ENCODE data around the gene DEDD2.
"Not testable (repeated sequence)": the region's sequence is repeated elsewhere in the genome, so short reads cannot be mapped to it uniquely, and the experiment has no call there.

Gene DEDD2

DNA sequence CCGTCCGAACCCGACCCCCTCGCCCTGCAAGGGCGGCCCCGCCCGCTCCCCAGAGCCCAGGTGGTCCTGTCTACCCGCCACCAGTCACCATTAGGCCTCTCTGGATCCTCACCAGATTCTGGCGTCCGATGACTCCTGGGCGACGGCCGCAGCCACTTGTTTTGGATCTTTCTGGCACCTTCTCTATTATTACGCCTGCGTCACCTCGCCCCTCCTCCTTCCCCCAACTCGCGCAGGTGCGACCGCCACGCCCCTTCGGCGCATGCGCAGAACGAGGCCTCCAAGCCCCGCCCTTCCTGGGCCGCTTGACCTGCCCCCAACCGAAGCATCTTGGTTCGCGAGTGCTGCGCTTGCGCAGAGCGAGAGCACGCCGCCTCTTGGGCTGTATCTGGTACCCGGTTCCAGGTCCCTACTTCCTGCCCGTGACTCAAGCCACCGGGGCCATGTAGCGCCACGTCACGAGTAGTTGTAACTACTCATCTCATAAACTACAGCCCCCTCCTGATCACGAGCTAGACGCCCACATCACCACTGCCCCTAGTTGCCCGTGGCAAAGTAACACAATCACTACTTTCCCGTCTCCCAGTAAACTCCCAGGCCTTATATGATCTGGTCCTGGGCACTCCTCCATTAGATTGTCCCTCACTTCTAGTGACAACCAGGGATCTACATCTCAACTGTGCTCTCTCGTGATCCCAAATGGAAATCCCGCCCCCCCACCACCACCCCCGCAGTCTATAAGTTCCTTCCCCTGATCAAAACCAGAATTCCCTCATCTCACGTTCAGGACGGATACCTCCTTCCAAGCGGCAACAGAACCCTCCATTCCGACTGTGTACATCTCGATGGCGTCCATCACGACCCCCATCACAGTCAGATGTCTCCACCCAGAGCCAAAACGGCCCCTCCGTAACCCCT lies at the start of gene DEDD2:
Gene DEDD2, minus strand, starts transcription at position 158 of the 918 bp plus-strand sequence. CDS start 670 bp downstream, outside the sequence.
- peak; percentile 98 for DNase-seq

- not testable (repeated sequence) for DNase-seq
Measured at GRCh38 chr19:42266928-42267603, 49.6 kb upstream of the DEDD2 start.

GRCh38 chr19:42266105-42266504 lies 48.6 kb upstream of the DEDD2 start:
- DNase-seq, result not testable (repeated sequence)

DNA sequence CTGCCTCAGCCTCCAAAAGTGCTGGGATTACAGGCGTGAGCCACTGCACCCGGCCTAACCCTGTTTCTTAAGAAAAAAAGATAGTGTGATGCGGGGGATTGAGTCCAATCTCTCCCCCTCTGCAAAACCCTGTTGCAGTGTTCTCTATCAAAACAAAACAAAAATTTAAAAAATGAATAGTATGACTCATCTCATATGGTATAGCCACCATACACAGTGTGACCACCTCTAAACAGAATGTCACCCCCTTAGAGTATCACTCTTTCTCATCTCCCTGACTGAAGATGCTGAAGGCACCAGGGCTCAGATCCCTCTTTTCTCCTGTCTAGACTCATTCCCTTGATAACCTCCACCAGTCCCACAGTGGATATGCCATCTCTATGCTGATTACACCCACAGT lies 44.3 kb upstream of the DEDD2 start:
- DNase-seq, result no peak

DNA sequence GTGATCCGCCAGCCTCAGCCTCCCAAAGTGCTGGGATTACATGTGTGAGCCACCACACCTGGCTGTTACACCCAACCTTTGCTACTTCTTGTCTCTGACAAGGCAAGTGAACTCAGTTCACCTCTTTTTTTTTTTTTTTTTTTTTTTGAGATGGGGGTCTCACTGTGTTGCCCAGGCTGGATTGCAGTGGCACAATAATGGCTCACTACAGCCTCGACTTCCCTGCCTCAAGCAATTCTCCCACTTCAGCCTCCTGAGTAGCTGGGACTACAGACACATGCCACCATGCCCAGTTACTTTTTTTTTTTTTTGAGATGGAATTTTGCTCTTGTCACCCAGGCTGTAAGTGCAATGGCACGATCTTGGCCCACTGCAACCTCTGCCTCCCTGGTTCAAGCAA lies 40.4 kb upstream of the DEDD2 start:
- DNase-seq, result not testable (repeated sequence)

- no peak for DNase-seq
Measured at GRCh38 chr19:42255766-42256745, 38.6 kb upstream of the DEDD2 start.

GRCh38 chr19:42254850-42255765 lies 37.6 kb upstream of the DEDD2 start, which contains the start of gene ERF:
TSS of gene ERF (minus strand) at chr19:42255128. CDS start at chr19:42254999, 129 bp downstream.
- peak; percentile 90 for DNase-seq

- peak; percentile 78 for DNase-seq
Measured at GRCh38 chr19:42254089-42254849, 36.8 kb upstream of the DEDD2 start.

- DNase-seq, result peak; percentile 62
Measured at GRCh38 chr19:42253245-42254088, 36.0 kb upstream of the DEDD2 start.

DNA sequence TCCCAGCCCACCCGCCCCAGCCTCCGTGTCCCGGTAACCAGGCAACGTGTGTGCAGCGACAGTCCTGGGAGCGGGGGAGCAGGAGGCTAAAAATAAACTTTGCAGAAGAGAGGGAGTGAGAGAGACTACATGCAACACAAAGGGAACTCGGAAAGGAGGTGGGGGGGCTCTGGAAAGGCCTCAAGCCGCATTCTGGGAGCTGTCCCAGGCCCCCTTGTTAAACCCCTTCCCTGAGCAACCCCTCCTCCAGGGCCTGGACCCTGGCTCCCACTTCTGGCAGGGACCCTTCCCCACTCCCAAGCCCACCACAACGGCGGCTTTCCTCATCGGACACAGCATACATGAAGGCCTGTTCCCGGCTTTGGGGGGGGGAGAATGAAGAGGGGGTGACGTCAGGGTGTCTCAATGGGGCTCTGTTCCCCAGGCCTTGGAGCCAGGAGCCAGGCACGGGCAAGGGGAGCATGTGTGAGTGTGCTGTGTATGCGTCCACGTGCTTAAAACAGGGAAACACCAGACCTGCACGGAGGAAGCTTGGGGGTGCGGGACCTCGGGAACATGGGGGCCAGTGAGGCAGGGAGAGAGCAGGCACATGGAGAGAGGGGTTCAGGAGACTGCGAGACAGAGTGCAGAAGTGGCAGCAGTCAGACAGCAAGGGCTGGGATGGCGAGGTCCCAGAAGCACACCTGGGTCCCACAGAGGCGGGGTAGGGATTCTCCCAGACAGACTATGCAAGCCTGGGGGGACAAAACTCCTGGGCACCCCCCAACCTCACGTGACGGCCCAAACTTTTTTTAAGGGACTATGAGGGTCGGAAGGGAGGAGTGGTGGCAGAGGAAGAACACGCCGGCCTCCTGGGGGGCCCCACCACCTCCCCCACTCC lies 35.1 kb upstream of the DEDD2 start:
- no peak for DNase-seq

GRCh38 chr19:42251572-42252358 lies 34.3 kb upstream of the DEDD2 start:
- no peak for DNase-seq

- DNase-seq, result no peak
Measured at GRCh38 chr19:42250666-42251531, 33.4 kb upstream of the DEDD2 start.

DNA sequence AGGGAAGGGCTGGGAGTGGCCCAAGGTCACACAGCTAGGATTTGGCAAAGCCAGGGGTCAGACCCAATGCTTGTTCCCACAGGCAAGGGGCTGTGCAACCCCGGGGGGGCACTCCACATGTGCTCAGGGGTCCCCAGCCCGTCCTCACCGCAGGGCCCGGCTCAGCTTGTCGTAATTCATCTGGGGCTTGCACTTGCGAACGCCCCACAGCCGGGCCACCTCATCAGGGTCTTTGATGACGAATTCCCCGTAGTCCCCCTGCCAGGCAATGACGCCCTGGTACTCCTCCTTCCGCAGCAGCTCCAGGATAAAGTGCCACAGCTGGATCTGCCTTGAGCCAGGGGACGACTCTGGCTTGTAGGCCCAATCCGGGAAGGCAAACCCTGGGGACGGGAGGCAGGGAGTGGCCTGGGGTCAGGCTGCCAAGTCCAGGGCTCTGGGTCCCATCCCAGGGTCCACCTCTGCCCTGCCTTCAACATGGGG lies 32.7 kb upstream of the DEDD2 start:
- DNase-seq, result no peak

DNA sequence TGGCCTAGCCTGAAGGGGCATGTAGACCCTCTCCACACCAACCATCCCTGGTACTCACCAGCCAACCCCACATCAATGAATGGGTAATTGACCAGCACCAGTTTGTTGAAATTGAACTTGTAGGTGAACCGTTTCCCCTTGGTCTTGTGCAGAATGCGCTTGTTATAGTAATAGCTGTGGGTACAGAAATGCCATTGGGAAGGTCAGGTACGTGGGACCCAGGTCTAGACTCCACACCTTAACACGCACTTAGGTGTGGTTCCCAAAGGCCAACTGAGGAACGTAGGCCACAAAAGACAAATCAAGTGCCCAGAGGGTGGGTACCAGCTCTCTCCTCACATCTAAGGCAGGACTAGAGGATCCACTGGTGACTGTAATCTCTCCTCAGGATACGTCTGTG lies 32.3 kb upstream of the DEDD2 start:
- DNase-seq, result no peak

GRCh38 chr19:42249149-42249750 lies 31.8 kb upstream of the DEDD2 start:
- DNase-seq, result no peak

Measured in stimulated activated naive CD4-positive, alpha-beta T cell treated with Interleukin-2 at 50 U/mL for 16 hours (primary cell).